Measurements from ENCODE around the gene ASCL5. TPM values are rescaled to one million over a fixed set of nuclear protein-coding genes. Genes with fewer than 3 reads are reported as not detected.

ASCL5 gene
- total RNA-seq, 2 donors from 2014 or later, result not detected

GRCh38 chr1:201136355-201137023, 9.5 kb upstream of the ASCL5 start:
- DNase-seq (ENCODE audit: low spot score), result no peak
- no peaks in the 10 kb centered on the region for H3K9me3 ChIP-seq
- peaks cover 0 to 13% of the 10 kb centered on the region in 2 donors for H3K4me1 ChIP-seq
- no peaks in the 10 kb centered on the region for H3K27me3 ChIP-seq
- TF ChIP-seq CTCF (IDR thresholded peaks at IDR 0.05), result no peak
- no peak overlapping the region for H3K27ac ChIP-seq
- H3K4me3 ChIP-seq, result no peak overlapping the region
- peaks cover 34% of the 10 kb centered on the region for H3K36me3 ChIP-seq

- Histone ChIP-seq H3K9me3 (no peaks in the 10 kb centered on the region), H3K27me3 (no peaks in the 10 kb centered on the region), H3K36me3 (peaks cover 14% of the 10 kb centered on the region), H3K4me3 (no peak overlapping the region), H3K27ac (no peak overlapping the region), H3K4me1 (peaks cover 0 to 13% of the 10 kb centered on the region in 2 donors)
- TF ChIP-seq CTCF (IDR thresholded peaks at IDR 0.05), result no peak
- DNase-seq (ENCODE audit: low spot score), result no peak
Measured at GRCh38 chr1:201134405-201134804, 7.4 kb upstream of the ASCL5 start.

GRCh38 chr1:201131398-201131797, 4.4 kb upstream of the ASCL5 start:
- Histone ChIP-seq H3K9me3 (no peaks in the 10 kb centered on the region), H3K4me3 (no peak overlapping the region), H3K36me3 (peaks cover 6% of the 10 kb centered on the region), H3K4me1 (no peaks in the 10 kb centered on the region), H3K27me3 (no peaks in the 10 kb centered on the region), H3K27ac (no peak overlapping the region)
- no peak for TF ChIP-seq CTCF (IDR thresholded peaks at IDR 0.05)
- DNase-seq (ENCODE audit: low spot score), result no peak

- no peak for TF ChIP-seq CTCF (IDR thresholded peaks at IDR 0.05)
- Histone ChIP-seq H3K4me3 (no peak overlapping the region), H3K27me3 (no peaks in the 10 kb centered on the region), H3K4me1 (no peaks in the 10 kb centered on the region), H3K36me3 (no peaks in the 10 kb centered on the region), H3K27ac (no peak overlapping the region), H3K9me3 (no peaks in the 10 kb centered on the region)
- DNase-seq (ENCODE audit: low spot score), result no peak
Measured at GRCh38 chr1:201128962-201129361, 2.0 kb upstream of the ASCL5 start.

- H3K36me3 ChIP-seq, result no peaks in the 10 kb centered on the region
- H3K4me3 ChIP-seq, result no peak overlapping the region
- no peak for TF ChIP-seq CTCF (IDR thresholded peaks at IDR 0.05)
- no peak for DNase-seq (ENCODE audit: low spot score)
- no peak overlapping the region for H3K27ac ChIP-seq
- H3K4me1 ChIP-seq, result no peaks in the 10 kb centered on the region
- no peaks in the 10 kb centered on the region for H3K27me3 ChIP-seq
- no peaks in the 10 kb centered on the region for H3K9me3 ChIP-seq
Measured at GRCh38 chr1:201128476-201128875, 1.5 kb upstream of the ASCL5 start.

All from right atrium auricular region (tissue), 2 donors.